NCI-H1417 treated with DMSO at 0.1 percent for 48 hours (cell line): ENCODE results near the gene PPIP5K2.
"Not testable (repeated sequence)": the region's sequence is repeated elsewhere in the genome, so short reads cannot be mapped to it uniquely, and the experiment has no call there.

ENCODE experiments used
- DNase-seq: peaks from one replicate; lab custom pipeline; 2025; lab: John Stamatoyannopoulos, UW

PPIP5K2 gene

DNA sequence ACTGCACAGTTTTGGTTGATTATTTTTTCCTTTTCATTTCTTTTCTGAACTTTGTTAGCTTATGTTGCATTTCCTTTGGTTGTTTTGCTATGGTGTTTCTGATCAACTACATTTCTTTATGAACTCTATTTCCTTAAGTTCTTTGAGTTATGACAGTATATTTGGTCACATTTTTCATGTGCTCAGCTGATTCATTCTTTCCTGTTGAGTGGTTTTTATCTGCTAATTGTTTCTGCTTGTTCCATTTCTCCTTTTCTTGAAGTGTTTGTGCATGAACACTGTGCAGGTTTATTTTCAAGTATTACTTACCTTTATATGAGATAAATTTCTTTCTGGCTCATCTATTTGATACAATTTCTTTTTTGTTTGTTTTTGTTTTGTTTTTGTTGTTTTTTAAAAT lies 87.6 kb downstream of the PPIP5K2 start:
- no peak for DNase-seq

DNA sequence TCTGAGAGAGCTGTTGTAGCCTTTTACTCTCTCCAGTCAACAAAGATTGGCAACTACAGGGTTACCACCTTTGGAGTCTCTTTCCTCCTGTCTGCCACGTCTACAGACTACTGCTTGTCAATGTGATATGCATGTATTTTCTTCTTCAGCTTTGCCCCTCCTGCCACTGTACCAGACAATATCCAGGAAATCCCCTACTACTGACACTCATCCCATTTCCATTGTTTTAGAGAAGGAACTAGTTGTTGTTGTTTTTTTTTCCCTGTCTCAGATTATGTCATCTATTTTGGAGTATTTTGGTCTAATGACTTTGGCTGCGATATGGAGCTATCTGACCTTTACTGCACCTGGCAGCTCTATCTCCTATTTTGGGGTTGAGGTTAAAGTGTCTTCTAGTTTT lies 88.4 kb downstream of the PPIP5K2 start:
- DNase-seq = no peak

DNA sequence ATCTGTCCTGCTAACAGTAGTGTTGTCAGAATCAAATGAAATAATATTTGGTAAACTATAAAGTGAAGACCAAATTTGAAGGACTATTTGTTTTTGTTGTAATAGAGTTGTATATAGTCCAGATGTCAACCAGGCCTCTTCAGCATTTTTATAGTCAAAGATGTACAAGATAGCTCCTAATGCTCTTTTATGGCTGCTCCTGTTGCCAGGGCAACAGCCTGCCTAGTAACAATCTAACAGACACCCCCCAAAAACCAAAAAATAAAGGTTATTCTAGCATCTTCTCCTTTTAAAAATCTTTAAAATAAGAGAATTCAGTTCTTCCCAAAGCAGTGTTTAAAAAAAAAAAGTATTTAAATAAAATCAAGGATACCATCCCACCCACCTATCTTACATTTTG lies 89.0 kb downstream of the PPIP5K2 start:
- no peak for DNase-seq

DNA sequence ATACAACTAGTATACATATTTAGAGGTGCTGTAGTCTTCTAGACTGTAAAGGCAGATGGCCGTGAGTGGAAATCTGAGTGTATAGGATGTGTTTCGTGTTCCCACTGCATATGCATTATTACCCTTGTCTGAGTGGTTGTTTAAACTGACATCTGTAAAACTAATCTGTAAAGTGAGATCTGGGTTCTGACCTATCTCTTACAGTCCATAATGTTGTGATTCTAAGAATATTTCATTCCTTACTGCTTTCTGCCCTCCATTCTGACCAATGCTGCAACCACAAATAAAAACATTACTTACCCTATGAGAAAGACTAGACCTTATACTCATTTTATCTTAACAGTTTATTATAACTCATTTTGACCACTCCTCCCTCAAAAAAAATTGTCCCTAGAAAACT lies 90.9 kb downstream of the PPIP5K2 start:
- DNase-seq = no peak

DNA sequence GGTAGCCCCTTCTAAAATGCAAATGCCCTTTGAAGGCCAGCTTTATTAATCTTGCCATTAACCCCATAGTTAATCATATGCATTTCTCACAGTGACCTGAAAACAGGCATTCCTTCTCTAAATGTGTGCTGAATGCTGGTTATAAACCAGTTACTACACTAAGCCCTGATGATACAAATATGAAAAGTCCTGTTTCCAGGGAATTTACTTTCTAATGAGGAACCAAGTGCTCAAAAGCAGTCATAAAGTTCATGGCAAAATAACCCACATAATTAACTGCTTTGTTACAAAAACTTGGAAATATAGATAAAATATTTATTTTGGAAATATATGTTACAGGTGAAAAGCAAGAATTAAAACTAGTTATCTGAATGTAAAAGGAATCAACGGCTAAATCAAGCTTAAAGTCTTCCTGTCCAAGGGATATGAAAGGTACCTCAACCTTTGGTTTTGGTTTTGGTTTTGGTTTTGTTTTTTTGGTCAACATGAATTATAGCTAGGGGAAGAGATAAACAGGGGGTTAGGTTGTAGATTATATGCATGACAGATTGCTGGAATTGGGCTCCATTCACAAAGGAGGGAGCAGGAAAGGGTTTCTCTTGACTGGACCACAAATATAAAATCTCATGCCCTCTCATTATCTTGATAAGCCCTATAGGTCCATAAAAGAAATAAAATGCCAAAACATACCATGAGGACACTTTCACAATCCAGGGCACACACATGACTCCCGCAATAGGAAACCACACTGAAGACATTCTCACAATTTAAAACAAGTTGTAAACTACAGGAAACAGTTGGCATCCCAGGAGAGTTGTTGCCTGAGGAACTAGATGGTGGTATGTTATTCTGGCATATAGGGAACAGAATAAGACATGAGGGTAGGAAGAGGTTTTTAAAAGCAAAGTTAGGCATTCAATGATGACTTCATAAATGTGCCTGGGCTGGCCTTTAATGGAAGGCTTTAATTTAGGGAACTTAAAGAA lies 91.8 kb downstream of the PPIP5K2 start:
- no peak for DNase-seq

DNA sequence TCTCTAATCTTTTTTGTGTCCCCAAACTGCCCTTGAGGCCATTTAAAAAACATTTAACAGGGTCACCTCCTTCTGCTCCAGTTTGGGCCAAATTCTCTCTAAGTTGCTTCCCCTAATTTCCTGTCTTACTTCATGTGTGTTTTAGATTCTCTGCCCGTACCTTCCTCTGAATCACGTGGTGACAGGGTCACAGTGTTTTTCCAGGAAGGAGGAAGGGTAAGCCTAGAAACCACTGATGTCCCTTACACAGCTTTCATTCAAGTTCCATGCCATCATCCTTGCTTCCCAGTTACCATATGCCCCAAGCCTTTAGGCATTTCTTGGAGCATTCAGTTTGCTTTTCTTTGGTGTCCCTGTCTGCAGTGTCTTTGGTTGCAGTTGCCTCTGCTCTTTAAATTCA lies 96.0 kb downstream of the PPIP5K2 start:
- no peak for DNase-seq

DNA sequence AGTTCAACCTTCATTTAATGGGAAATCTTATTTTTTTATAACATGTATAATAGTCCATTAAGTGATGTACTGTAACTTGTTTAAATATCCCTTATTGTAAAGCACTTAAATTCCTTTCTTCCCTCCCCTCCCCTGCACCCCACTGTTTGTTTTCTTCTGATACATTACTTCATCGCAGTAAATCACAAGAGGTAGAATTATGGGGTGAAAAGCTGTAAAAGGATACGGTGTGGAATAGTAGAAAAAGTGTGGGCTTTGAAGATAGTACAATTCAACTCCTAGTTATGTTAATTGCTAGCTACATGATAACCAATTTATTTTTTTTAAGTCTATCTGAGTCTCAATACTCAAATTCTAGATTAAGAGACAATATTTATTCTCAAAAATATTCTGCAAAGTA lies 96.6 kb downstream of the PPIP5K2 start:
- DNase-seq = no peak

DNA sequence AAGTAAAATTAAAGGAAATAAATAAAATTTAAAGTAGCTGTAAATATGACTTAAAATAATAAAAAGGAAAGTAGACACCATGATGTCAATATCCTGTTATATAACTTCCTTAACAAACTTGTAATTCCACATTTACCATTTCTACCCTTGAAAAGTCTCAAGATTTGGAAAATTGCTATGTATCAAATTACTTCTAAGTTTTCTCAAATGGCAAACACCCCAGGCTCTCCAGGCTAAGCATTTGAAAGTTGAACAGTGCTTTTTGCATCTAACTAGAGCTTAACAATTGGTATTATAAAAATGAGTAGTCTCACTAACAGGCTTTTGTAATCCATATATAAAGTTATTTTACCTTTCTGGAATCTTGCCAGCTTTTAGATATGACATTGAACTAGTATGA lies 97.0 kb downstream of the PPIP5K2 start:
- no peak for DNase-seq

DNA sequence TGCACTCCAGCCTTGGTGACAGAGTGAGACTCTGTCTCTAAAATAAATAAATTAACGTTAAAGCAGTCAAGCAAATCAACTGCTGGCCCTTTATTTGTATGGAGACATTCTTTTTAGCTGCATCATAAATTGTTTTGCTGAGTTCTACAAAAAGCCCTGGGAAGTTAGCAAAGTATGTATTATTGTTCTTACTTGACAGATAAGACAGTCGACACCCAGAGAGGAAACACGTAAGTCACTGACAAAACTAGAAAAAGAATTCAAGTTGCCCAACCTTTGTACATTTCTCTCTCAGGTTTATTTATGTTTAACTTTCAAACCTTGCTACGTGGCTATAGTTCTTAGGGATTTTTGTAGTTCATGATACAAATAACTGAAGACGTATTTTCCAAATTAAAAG lies 98.1 kb downstream of the PPIP5K2 start:
- no peak for DNase-seq

DNA sequence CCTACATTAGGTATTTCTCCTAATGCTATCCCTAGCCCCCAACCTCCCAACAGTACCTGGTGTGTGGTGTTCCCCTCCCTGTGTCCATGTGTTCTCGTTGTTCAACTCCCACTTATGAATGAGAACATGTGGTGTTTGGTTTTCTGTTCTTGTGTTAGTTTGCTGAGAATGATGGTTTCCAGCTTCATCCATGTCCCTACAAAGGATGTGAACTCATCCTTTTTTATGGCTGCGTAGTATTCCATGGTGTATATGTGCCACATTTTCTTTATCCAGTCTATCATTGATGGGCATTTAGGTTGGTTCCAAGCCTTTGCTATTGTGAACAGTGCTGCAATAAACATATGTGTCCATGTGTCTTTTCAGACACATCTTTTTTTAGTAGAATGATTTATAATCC lies 99.0 kb downstream of the PPIP5K2 start:
- DNase-seq = not testable (repeated sequence)

DNA sequence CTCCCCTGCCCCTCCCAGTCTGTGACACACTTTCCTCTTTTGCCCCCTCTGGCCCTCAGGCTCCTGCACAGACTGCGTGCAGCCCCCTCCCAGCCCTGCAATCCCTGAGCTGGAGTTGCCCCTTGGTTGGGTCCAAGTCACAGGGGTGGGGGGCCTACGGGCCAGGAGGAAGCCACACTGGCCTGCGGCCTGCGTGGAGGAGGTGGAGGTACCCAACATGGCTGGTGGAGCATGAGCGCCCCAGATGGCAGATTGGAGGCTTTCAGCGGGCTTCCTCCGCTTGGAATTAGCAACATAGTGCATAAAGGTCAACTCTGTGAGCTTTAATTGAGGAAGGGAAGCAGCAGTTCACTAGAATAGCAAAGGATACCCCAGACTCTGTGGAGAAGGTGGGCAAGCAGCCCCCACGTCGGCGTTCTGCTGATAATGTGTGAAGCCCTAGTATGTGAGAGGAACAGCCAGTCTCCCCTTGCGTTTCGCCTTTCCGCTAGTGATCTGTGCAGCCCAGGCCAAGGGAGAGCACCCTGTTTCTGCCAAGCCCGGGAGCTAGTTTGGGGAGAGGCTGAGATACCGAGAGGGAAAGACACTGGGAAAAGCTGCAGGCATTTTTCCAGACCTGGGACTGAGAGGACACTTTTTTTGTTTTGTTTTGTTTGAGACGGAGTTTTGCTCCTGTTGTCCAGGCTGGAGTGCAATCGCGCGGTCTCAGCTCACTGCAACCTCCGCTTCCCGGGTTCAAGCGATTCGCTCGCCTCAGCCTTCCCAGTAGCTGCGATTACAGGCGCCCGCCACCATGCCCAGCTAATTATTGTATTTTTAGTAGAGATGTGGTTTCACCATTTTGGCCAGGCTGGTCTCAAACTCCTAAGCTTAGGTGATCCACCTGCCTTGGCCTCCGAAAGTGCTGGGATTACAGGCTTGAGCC lies 103.2 kb downstream of the PPIP5K2 start:
- DNase-seq = no peak

DNA sequence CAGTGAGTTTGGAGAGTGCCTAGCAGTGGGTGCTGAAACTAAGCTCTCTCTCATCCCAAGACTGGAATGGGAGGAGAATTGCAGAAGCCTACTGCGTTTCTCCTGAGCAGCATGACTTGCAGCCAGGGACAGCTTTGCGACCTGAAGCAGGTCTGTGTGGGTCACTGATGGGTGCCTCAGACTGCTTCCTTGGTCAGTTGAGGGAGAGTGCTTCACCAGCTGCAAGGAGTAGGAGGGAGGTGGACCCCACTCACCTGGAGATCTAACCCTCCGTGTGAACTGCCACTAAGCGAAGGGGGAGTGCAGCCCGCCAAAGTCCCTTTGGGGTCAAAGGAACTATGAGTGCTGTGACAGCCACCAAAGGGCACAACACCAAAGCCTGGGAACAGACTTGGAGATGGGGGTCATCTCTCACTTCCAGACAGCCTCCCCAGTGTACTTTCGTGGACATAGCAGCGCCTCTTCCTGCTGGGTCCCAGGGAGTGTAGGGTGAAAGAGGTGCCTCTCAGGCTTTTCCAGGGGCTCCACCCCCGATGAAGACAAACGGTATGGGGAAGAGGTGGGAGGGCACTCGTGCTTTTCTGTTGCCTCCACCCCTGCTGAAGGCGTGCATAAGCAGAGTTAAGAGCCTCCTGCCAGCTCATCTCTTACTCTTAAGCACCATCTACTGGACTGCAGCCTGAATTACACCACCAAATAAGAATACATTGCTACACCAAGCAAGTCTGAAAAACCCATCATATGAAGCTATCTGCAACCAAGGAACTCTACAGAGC lies 104.2 kb downstream of the PPIP5K2 start:
- no peak for DNase-seq

DNA sequence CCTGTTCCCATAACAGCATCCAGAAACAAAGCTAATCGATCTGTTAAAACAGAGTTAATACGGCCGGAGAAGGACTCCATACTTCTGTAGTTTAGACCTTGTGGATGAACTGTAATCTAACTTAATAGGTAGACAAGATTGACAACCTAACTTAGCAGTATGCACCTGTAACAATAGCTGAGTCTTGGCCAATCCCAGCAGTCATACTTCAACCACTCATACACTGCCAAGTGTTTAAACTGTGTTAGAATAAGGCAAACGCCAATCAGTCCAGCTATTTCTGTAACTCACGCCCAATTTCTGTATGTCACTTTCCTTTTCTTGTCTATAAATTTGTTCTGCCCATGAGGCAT lies 104.8 kb downstream of the PPIP5K2 start:
- no peak for DNase-seq

DNA sequence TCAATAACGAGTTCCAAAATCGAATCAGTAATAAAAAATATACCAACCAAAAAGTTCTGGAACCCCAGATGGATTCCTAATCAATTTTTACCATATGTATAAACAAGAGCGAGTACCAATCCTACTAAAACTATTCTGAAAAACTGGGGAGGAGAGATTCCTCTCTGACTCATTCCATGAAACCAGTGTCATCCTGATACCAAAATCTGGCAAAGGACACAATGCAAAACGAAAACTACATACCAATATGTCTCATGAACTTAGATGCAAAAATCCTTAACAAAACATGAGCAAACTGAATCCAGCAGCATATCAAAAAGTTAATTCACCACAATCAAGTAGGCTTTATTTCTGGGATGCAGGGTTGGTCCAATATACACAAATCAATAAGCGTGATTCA lies 108.0 kb downstream of the PPIP5K2 start:
- no peak for DNase-seq

DNA sequence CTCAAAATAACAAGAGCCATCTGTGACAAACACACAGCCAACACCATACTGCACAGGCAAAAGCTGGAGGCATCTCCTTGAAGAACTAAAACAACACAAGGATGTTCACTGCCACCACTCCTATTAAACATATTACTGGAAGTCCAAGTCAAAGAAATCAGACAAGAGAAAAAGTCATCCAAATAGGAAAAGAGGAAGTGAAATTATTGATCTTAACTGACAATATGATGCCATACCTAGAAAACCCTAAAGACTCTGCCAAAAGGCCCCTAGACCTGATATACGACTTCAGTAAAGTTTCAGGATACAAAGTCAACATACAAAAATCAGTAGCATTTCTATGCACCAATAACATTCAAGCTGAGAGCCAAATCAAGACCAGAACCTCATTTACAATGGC lies 108.5 kb downstream of the PPIP5K2 start:
- no peak for DNase-seq

DNA sequence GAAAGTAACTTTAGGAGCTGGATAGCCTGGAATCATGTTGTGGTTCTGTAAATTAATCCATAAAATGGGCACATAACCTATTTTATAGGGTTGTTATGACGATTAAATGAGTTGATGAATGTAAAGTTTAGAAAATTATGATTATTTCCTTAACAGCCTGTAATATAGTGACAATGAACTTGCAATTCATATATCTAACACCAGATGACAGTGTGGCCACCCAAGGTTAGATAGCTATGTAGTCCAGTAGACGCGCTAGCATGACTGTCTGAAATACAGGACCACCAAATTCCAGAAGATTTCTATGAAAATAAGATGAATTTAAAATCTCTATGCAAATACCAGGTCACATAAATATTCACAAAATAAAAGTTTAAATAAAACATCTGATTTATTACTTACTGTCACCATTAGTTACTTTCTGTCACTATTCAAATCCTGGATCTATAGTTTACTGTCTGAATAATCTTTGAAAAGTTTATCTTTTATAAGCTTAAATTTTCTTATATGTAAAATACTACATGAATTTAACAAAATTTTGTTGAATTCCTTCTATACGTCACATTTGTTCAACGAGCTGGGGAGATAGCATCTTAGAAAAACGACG lies 112.4 kb downstream of the PPIP5K2 start:
- DNase-seq = no peak

DNA sequence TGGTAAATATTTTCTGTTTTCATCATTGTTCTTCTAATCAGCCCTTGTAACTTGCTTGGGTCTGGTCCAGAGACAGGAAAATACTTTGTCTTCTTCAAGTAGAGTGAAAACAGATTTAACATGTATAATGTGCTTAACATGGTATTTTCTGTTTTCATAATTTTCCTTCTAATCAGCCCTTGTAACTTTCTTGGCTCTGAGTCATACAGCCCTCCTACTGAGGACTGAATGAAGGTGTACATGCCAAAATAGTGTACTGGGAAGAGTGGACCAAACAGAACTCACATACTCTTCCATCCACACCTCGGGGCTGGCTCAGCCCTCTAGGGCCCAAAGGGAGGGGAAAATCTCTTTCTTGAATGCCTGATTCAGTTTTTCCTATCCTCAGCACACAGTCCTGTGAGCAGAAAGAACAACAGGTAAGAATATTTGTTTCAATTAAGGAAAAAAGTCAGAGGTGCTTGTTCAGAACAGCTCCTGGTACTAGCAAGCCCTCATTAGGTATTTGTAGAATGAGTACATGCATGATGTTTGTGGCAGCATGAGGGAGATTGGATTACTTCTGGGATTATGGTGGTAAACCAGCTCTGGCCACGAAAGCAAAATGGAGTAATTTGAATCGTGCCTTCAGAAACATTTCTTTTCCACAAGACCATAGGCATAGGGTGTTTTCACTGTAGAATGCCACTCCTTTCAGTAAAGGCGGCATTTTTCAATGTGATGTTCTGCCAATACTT lies 114.3 kb downstream of the PPIP5K2 start:
- DNase-seq = no peak

DNA sequence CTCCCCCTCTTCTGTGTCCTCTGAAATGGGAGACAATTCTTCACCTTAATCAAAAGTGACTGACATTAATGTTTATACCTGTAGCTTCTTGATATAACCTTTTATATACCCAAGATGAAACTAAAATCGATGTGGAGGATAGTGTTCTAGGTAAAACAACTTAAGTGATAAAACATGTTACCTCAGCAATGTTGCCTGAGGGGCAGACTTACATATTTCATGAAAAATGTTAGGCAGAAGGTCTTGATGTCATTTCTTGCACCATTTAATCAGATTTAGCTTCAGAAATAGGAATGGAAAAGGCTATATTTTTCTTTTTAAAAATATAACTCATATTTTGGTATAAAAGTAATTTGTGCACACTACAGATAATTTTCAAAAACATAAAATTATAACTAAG lies 115.8 kb downstream of the PPIP5K2 start:
- DNase-seq = no peak

DNA sequence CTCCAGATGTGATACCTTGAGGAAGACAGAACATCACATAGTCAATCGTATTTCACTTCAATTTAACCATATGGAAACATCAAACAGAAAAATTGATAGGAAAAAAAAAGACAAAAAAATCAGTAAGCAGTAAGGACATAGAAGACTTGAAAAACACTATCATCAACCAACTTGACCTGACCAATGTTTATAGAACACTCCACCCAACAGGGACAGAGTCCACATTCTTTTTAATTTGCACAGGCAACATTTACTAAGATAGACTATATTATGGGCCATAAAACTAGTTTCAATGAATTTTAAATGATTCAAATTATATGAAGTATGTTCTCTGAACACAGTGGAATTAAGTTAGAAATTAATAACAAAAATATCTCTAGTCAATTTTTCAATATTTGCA lies 117.7 kb downstream of the PPIP5K2 start:
- DNase-seq = no peak

DNA sequence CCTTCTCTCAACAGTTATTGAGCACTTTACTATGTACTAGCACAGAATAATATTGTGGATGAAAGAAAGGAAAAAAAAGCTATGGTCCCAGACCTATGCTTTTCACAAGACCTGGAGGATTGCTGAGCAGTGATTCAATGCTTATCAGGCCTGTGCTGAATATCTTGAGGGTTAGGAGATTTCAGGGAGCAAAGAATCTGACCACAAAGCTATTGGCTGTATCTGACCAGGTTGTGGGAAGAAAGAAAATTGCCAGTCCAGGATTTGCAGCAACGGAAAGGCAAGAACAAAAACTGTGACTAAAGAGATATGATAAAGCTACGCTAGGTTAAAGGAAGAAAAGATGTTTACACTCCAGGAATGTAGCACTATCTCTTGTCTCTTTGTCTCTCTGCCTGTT lies 123.6 kb downstream of the PPIP5K2 start:
- no peak for DNase-seq

DNA sequence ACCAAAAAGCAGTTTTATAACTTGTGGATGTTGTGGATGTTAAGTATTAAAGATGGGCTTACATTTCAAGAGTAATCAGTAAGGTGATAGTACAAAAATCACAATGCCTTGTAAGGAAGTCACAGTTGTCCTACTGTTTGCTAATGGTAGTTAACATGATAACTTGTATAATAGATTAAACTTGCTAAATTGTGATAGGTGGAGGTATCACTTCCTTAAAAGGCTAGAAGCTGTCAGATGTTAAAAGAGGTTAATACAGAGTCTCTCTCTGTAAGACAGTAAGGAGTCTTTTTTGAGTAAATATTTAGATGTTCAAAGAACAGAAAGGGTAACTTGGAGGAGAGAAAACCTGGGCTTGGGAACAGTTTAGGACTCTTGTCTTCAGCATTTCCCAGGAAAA lies 124.3 kb downstream of the PPIP5K2 start:
- no peak for DNase-seq
